Articular chondrocyte of knee joint (primary cell): ENCODE results near the gene GIGYF1. TPM values are rescaled to one million over a fixed set of nuclear protein-coding genes. Genes with fewer than 3 reads are reported as not detected.

Experiments used
- total RNA-seq: library from RNA; depleted of rRNA; stranded (reverse); fragments of >200 nt; gene quantifications from 2 replicates; pipeline ENCODE4 v1.2.3, GENCODE V29; 2012

The GIGYF1 gene, protein sequence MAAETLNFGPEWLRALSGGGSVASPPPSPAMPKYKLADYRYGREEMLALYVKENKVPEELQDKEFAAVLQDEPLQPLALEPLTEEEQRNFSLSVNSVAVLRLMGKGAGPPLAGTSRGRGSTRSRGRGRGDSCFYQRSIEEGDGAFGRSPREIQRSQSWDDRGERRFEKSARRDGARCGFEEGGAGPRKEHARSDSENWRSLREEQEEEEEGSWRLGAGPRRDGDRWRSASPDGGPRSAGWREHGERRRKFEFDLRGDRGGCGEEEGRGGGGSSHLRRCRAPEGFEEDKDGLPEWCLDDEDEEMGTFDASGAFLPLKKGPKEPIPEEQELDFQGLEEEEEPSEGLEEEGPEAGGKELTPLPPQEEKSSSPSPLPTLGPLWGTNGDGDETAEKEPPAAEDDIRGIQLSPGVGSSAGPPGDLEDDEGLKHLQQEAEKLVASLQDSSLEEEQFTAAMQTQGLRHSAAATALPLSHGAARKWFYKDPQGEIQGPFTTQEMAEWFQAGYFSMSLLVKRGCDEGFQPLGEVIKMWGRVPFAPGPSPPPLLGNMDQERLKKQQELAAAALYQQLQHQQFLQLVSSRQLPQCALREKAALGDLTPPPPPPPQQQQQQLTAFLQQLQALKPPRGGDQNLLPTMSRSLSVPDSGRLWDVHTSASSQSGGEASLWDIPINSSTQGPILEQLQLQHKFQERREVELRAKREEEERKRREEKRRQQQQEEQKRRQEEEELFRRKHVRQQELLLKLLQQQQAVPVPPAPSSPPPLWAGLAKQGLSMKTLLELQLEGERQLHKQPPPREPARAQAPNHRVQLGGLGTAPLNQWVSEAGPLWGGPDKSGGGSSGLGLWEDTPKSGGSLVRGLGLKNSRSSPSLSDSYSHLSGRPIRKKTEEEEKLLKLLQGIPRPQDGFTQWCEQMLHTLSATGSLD (N-terminal part only)
- total RNA-seq: 21.8 and 24.3 TPM in 2 replicates

DNA sequence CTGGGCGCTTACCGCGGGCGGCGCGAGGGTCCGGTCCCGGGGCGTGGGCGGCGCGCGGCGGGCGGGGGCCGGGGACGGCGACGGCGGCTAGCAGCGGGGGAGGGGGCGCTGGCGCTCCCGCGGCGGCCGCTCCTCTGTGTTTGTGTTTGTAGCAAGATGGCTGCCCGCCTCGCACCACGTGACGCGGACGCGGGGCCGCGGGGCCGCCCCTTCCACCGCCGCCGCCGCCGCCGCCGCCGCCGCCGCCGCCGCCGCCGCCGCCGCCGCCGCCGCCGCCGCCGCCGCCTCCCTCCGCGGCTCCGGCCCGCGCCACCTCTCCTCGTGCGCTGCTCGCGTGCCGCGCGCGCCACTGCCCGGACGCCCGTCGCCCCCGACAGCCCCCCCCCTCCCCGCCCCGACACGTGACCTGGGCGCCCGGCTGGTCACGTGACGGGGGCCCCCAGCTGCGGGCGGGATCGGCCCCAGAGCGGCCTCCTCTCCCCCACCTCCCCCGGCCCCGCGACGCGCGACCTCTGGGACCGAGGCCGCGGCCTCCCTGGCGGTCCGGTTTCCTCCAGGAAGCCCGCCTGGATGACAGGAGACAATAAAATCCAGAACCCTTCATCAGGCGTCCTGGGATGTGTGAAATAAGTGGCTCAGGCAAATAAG, at the start of gene GIGYF1:
TSS of gene GIGYF1 (minus strand) at position 153 of the 648 bp plus-strand sequence. CDS start 6,012 bp downstream, outside the sequence.

DNA sequence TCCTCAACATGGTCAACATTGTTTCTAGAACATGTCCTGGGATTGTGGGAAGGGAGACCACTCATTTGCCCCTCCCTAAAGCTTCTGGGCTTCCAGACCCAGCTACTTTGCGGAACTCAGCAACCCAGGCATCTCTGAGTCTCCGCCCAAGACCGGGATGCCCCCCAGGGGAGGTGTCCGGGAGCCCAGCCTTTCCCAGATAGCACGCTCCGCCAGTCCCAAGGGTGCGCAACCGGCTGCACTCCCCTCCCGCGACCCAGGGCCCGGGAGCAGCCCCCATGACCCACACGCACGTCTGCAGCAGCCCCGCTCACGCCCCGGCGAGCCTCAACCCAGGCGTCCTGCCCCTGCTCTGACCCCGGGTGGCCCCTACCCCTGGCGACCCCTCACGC, 26.2 kb upstream of the GIGYF1 start, which contains the start of gene EPO:
TSS of gene EPO (plus strand) at position 190 of the 392 bp plus-strand sequence. CDS start 513 bp downstream, outside the sequence.

GRCh38 chr7:100705753-100706671, 12.0 kb upstream of the GIGYF1 start, which contains the start of gene POP7:
TSS of gene POP7 (plus strand) at chr7:100706121. CDS start at chr7:100706831, 710 bp downstream.

GRCh38 chr7:100673302-100673941, 20.6 kb downstream of the GIGYF1 start, which contains the start of gene GNB2:
TSS of gene GNB2 (plus strand) at chr7:100673740. CDS start at chr7:100676266, 2,526 bp downstream.

DNA sequence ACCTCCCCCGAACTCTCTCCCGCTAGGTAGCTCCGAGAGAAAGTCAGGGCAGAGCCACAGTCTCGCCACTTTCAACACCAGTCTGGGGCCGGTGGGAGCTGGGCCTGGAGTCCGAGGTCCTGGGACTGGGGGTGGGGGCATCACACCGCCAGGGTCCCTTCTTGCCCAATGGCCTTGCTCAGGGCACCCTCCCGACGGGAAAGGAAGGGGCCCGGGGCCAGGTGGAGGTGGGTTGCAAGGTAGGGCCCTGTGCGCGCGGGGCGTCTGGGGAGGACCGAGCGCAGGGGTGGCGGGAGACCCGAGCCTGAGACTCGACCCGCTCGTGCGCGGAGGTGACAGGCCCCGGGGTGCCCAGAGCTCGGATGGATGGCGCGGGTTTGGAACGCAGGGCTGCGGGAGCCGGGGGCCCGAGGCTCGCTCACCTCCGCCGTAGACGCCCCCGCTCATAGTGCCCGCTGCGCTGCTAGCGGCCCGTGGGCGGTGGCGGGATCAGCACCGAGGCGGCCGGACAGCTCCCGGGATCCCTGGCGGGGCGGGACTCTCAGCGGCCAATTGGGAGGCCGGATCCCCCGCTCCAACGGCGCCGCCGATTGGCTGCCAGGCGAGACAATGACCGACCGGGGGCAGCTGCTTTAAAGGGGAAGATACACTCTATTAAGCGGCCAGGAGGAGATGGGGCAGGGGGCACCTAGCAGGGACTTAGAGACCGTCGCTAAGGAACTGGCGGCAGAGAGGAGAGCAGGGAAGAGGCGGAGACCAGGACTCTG, 38.0 kb downstream of the GIGYF1 start, which contains the start of gene ACTL6B:
TSS of gene ACTL6B (minus strand) at position 541 of the 767 bp plus-strand sequence. CDS start at position 447, 94 bp downstream.

GRCh38 chr7:100641463-100641859, 52.6 kb downstream of the GIGYF1 start, which contains the start of gene TFR2:
TSS of gene TFR2 (minus strand) at chr7:100641552. CDS start at chr7:100641509, 43 bp downstream.

Other genes starting within 250 kb of the GIGYF1 start
- gene SPACDR, start 230.0 kb downstream of the GIGYF1 start, total RNA-seq: 0.26 TPM in 1 of 2 replicates, not detected in the other
- gene TSC22D4, start 215.0 kb downstream of the GIGYF1 start, total RNA-seq: 20.8 and 21.9 TPM in 2 replicates
- gene NYAP1, start 210.3 kb downstream of the GIGYF1 start, total RNA-seq: 1.1 and 1.8 TPM in 2 replicates
- 7.2 and 9.4 TPM in 2 replicates for gene AGFG2, start 155.0 kb downstream of the GIGYF1 start, total RNA-seq
- not detected in 2 replicates for gene SAP25, start 120.3 kb downstream of the GIGYF1 start, total RNA-seq
- gene LRCH4, start 108.1 kb downstream of the GIGYF1 start, total RNA-seq: 8.0 TPM in 2 replicates
- 0.13 and 0.43 TPM in 2 replicates for gene FBXO24, start 107.9 kb downstream of the GIGYF1 start, total RNA-seq
- gene PCOLCE, start 91.9 kb downstream of the GIGYF1 start, total RNA-seq: 129 and 159 TPM in 2 replicates
- 7.4 and 8.4 TPM in 2 replicates for gene MOSPD3, start 81.7 kb downstream of the GIGYF1 start, total RNA-seq
- 0.65 TPM in 2 replicates for gene TFR2, start 52.7 kb downstream of the GIGYF1 start, total RNA-seq
- 0.11 TPM in 1 of 2 replicates, not detected in the other for gene ACTL6B, start 37.8 kb downstream of the GIGYF1 start, total RNA-seq
- gene GNB2, start 20.5 kb downstream of the GIGYF1 start, total RNA-seq: 63.1 and 82.8 TPM in 2 replicates
- gene POP7, start 11.9 kb upstream of the GIGYF1 start, total RNA-seq: 23.5 and 24.2 TPM in 2 replicates
- gene EPO, start 26.2 kb upstream of the GIGYF1 start, total RNA-seq: not detected in 2 replicates
- not detected in 2 replicates for gene ZAN, start 39.3 kb upstream of the GIGYF1 start, total RNA-seq
- gene EPHB4, start 133.3 kb upstream of the GIGYF1 start, total RNA-seq: 32.1 and 34.0 TPM in 2 replicates
- gene SLC12A9, start 158.5 kb upstream of the GIGYF1 start, total RNA-seq: 12.6 and 16.3 TPM in 2 replicates
- gene TRIP6, start 173.1 kb upstream of the GIGYF1 start, total RNA-seq: 131 and 135 TPM in 2 replicates
- 30.6 and 36.6 TPM in 2 replicates for gene SRRT, start 180.9 kb upstream of the GIGYF1 start, total RNA-seq
- 2.2 and 2.7 TPM in 2 replicates for gene UFSP1, start 195.5 kb upstream of the GIGYF1 start, total RNA-seq
- gene ACHE, start 201.6 kb upstream of the GIGYF1 start, total RNA-seq: not detected in 2 replicates